A673 (cell line): ENCODE results near the gene CYP3A4. TPM values are rescaled to one million over a fixed set of nuclear protein-coding genes. Genes with fewer than 3 reads are reported as not detected.
"Not testable (repeated sequence)": the region's sequence is repeated elsewhere in the genome, so short reads cannot be mapped to it uniquely, and the experiment has no call there.

Experiments used
- BruUV-seq: library from RNA; stranded (reverse); fragments of 400-500 nt; replicated peaks from 2 replicates; lab custom pipeline; 2021; lab: Mats Ljungman, UMichigan
- CTCF ChIA-PET: fragments of 300-600 bp; sonication (Branson Sonifier 250); formaldehyde crosslinking; loops from one replicate; lab custom pipeline; 2022; ENCODE audit warnings: antibody characterized with exemption; lab: Charles Lee
- POLR2A ChIA-PET: fragments of 300-600 bp; sonication (Branson Sonifier 250); formaldehyde crosslinking; loops from one replicate; lab custom pipeline; 2022; ENCODE audit warnings: antibody characterized with exemption; ENCODE audit not compliant: low non-redundant PET; lab: Charles Lee
- DNase-seq: peaks from one replicate; pipeline ENCODE4 v3.0.0-alpha.2; 2015; ENCODE audit warnings: low spot score
- H3K27ac ChIP-seq: fragments of 200-600 bp; sonication (generic); 2 replicates; pipeline ENCODE4 v1.5.1; 2016; ENCODE audit warnings: mixed run types, low read depth, mild to moderate bottlenecking, mixed read lengths, antibody characterized with exemption, low read length; ENCODE audit not compliant: poor library complexity, severe bottlenecking
- H3K27me3 ChIP-seq: fragments of 200-600 bp; sonication (generic); replicated peaks from 2 replicates; pipeline ENCODE4 v1.6.1; 2017; ENCODE audit warnings: mixed run types, low read depth, mild to moderate bottlenecking, mixed read lengths, antibody characterized with exemption, low read length; ENCODE audit not compliant: insufficient read depth, poor library complexity
- H3K36me3 ChIP-seq: fragments of 200-600 bp; sonication (generic); 2 replicates; pipeline ENCODE4 v1.6.1; 2016; ENCODE audit warnings: mixed run types, mild to moderate bottlenecking, mixed read lengths, antibody characterized with exemption, low read length; ENCODE audit not compliant: insufficient read depth, poor library complexity, severe bottlenecking
- H3K4me1 ChIP-seq: fragments of 200-600 bp; sonication (generic); 2 replicates; pipeline ENCODE4 v1.6.1; 2017; ENCODE audit warnings: mixed run types, mild to moderate bottlenecking, mixed read lengths, antibody characterized with exemption, low read length; ENCODE audit not compliant: insufficient read depth, poor library complexity, severe bottlenecking
- H3K4me3 ChIP-seq: fragments of 200-600 bp; sonication (generic); 2 replicates; pipeline ENCODE4 v1.5.1; 2016; ENCODE audit warnings: low read depth, mixed run types, mild to moderate bottlenecking, mixed read lengths, low read length; ENCODE audit not compliant: poor library complexity, severe bottlenecking
- H3K9me3 ChIP-seq: fragments of 200-600 bp; sonication (generic); 2 replicates; pipeline ENCODE4 v1.6.1; 2016; ENCODE audit warnings: mixed run types, low read depth, mild to moderate bottlenecking, mixed read lengths, antibody characterized with exemption, low read length; ENCODE audit not compliant: poor library complexity, severe bottlenecking
- CTCF ChIP-seq: fragments of 300-800, 200-600 bp; sonication (generic); conservative IDR thresholded peaks from 2 replicates; pipeline ENCODE4 v1.5.1; 2017; ENCODE audit warnings: low read depth, mild to moderate bottlenecking, antibody characterized with exemption, low read length, moderate library complexity, mixed read lengths
- EZH2 ChIP-seq: fragments of 200-600 bp; sonication (generic); IDR thresholded peaks from 2 replicates; pipeline ENCODE4 v1.6.1; 2017; ENCODE audit warnings: borderline replicate concordance, low read depth, mild to moderate bottlenecking, mixed read lengths, antibody characterized with exemption, low read length; ENCODE audit not compliant: poor library complexity, severe bottlenecking
- intact Hi-C: fragments of 100-400 bp; cut with micrococcal nuclease; formaldehyde crosslinking; loops from one replicate; pipeline ENCODE4 v1.10.0; 2022; ENCODE audit not compliant: unreplicated experiment
- total RNA-seq: library from RNA; stranded (reverse); gene quantifications from 2 replicates; pipeline ENCODE4 v1.2.3, GENCODE V29; 2021

The CYP3A4 gene
- total RNA-seq, 1 experiment from 2014 or later = not detected

DNA sequence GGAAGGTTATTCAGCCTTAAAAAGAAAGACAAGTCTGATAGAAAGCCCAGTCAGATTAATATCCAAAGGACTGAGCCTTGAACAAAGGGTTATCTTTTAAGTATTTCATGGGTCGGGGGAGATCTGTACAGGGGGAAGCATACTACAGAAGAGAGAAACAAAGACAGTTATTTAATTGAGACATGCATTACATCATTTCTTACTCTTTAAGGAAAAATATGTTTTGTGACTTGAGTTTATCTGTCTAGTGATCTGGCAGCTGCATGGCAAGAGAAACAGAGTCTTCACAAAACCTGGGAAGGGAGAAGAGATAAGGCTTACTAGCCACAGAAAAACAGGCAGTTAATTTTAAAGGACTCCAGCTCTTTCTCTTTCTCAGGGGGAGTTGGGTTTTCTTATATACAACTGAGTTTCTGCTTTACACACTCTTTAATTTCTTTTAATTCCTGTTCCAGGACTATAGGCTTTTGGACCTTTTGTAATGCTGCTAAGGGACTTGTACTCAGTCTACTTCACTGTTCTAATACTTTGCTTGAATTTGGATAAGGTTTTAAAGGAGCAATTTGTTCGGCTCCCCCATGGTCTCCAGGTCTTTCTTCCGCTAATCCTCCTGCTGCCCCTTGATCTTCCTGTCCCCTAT is 23.0 kb upstream of the CYP3A4 start:
- POLR2A ChIA-PET = no interaction called here
- no peak for DNase-seq
- H3K27ac ChIP-seq = no peak overlapping the region
- H3K9me3 ChIP-seq = peaks cover 11% of the 10 kb centered on the region
- H3K4me3 ChIP-seq = no peak overlapping the region
- no peaks in the 10 kb centered on the region for H3K36me3 ChIP-seq
- H3K27me3 ChIP-seq = peaks cover 12% of the 10 kb centered on the region
- intact Hi-C loops = no loop called here
- BruUV-seq = no TSS peak
- TF ChIP-seq CTCF = no peak
- H3K4me1 ChIP-seq = no peaks in the 10 kb centered on the region
- CTCF ChIA-PET = no interaction called here

- H3K4me1 ChIP-seq = no peaks in the 10 kb centered on the region
- no peak overlapping the region for H3K4me3 ChIP-seq
- intact Hi-C loops = no loop called here
- no peak for DNase-seq
- peaks cover 12% of the 10 kb centered on the region for H3K27me3 ChIP-seq
- POLR2A ChIA-PET = no interaction called here
- no peak overlapping the region for H3K27ac ChIP-seq
- H3K36me3 ChIP-seq = no peaks in the 10 kb centered on the region
- TF ChIP-seq EZH2 = no peak
- CTCF ChIA-PET = no interaction called here
- BruUV-seq = no TSS peak
- H3K9me3 ChIP-seq = peaks cover 11% of the 10 kb centered on the region
Observed at GRCh38 chr7:99805641-99806040, 21.7 kb upstream of the CYP3A4 start.

- BruUV-seq, H3K4me3 ChIP-seq, H3K36me3 ChIP-seq, CTCF ChIA-PET, intact Hi-C loops, DNase-seq, H3K27ac ChIP-seq, POLR2A ChIA-PET, H3K4me1 ChIP-seq: not testable (repeated sequence)
- Histone ChIP-seq H3K27me3 (peaks cover 12% of the 10 kb centered on the region), H3K9me3 (peaks cover 11% of the 10 kb centered on the region)
Observed at GRCh38 chr7:99803118-99803517, 19.1 kb upstream of the CYP3A4 start.

- intact Hi-C loops = not testable (repeated sequence)
Observed at GRCh38 chr7:99801407-99801806, 17.4 kb upstream of the CYP3A4 start.

More at GRCh38 chr7:99801407-99801806, 17.4 kb upstream of the CYP3A4 start:
- H3K9me3 ChIP-seq = peaks cover 11% of the 10 kb centered on the region
- BruUV-seq, H3K4me1 ChIP-seq, H3K27me3 ChIP-seq, H3K36me3 ChIP-seq, H3K4me3 ChIP-seq, DNase-seq, CTCF ChIA-PET, POLR2A ChIA-PET, H3K27ac ChIP-seq: not testable (repeated sequence)
